Measurements from ENCODE around the gene GALNT13.

Gene GALNT13

DNA sequence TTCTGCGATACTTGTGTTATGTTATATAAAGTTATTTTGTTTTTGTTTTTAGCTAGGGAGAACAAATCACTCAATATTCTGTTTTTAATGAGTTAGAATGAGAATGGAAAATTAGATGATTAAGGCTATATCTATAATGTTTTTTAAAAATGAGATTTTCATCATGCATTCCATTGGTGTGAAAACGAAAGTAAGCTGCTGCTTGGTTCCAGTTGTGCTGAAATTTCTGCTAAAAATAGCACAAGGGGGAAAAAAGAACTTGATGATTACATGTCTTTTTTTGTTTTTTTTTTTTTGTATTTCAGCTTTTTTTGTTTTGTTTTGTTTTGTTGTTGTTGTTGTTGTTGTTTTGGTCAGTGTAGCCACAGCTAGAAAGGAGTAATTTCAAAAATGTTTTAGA is 584.1 kb downstream of the GALNT13 start:
- TF ChIP-seq EZH2phosphoT487 (IDR thresholded peaks at IDR 0.05; ENCODE audit: borderline replicate concordance): no peak
- TF ChIP-seq CTCF (conservative IDR thresholded peaks at IDR 0.05; ENCODE audit: low read length): no peak
- peaks cover 16% of the 10 kb centered on the region for H3K4me1 ChIP-seq (ENCODE audit: insufficient read depth, low read length, poor library complexity, severe bottlenecking)
- H3K27me3 ChIP-seq (ENCODE audit: insufficient read depth, low read length, poor library complexity, severe bottlenecking): no peaks in the 10 kb centered on the region
- peak overlapping the region; percentile 71 for H3K4me2 ChIP-seq (ENCODE audit: low read depth, low read length, poor library complexity, severe bottlenecking)
- no peaks in the 10 kb centered on the region for H3K79me2 ChIP-seq (ENCODE audit: insufficient read depth, low read length)
- peak overlapping the region; percentile 70 for H3K4me3 ChIP-seq (ENCODE audit: low read length, poor library complexity, severe bottlenecking)
- H3K9me3 ChIP-seq (ENCODE audit: insufficient read depth, low read depth, low read length): no peaks in the 10 kb centered on the region
- no peaks in the 10 kb centered on the region for H3F3A ChIP-seq (ENCODE audit: low read depth)
- H3K9ac ChIP-seq (ENCODE audit: low read depth, low read length, poor library complexity, severe bottlenecking): peak overlapping the region; percentile 58
- H3K36me3 ChIP-seq (ENCODE audit: insufficient read depth, low read length): no peaks in the 10 kb centered on the region
- H4K20me1 ChIP-seq (ENCODE audit: insufficient read depth, low read length, poor library complexity, severe bottlenecking): no peaks in the 10 kb centered on the region
- peak overlapping the region; percentile 87 for H2AFZ ChIP-seq (ENCODE audit: low read length)
- H3K9me2 ChIP-seq (replicated peaks; ENCODE audit: low read depth, low read length): no peaks in the 10 kb centered on the region

DNA sequence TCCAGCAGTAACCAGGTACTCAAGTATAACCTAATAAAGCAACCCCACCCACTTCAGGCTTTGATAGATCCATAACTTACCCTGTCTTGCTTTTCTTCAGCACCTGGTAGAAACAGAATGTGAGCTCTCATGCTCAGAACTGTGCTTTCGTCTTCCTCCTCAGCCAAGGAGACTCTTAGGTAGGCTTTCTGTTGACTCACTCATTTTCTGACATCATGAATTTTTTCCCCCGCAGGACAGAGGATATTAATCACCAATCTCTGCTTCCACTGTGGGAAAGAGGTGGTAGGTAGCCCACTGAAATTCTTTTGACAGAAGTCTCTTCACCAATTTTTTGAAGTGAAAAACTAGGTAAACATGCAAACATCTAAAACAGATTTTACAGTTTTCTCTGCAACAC is 585.6 kb downstream of the GALNT13 start:
- Histone ChIP-seq H3K4me3 (ENCODE audit: low read length, poor library complexity, severe bottlenecking) (no peak overlapping the region), H3K4me1 (ENCODE audit: insufficient read depth, low read length, poor library complexity, severe bottlenecking) (peaks cover 16% of the 10 kb centered on the region), H3K79me2 (ENCODE audit: insufficient read depth, low read length) (no peaks in the 10 kb centered on the region), H4K20me1 (ENCODE audit: insufficient read depth, low read length, poor library complexity, severe bottlenecking) (no peaks in the 10 kb centered on the region), H3K9me2 (replicated peaks; ENCODE audit: low read depth, low read length) (no peaks in the 10 kb centered on the region), H3K27me3 (ENCODE audit: insufficient read depth, low read length, poor library complexity, severe bottlenecking) (no peaks in the 10 kb centered on the region), H3K9me3 (ENCODE audit: insufficient read depth, low read depth, low read length) (no peaks in the 10 kb centered on the region), H3K9ac (ENCODE audit: low read depth, low read length, poor library complexity, severe bottlenecking) (no peak overlapping the region), H3K4me2 (ENCODE audit: low read depth, low read length, poor library complexity, severe bottlenecking) (peak overlapping the region; percentile 71), H3K36me3 (ENCODE audit: insufficient read depth, low read length) (no peaks in the 10 kb centered on the region), H3F3A (ENCODE audit: low read depth) (no peaks in the 10 kb centered on the region), H2AFZ (ENCODE audit: low read length) (peak overlapping the region; percentile 73)
- TF ChIP-seq CTCF (conservative IDR thresholded peaks at IDR 0.05; ENCODE audit: low read length) (no peak), EZH2phosphoT487 (IDR thresholded peaks at IDR 0.05; ENCODE audit: borderline replicate concordance) (no peak)

DNA sequence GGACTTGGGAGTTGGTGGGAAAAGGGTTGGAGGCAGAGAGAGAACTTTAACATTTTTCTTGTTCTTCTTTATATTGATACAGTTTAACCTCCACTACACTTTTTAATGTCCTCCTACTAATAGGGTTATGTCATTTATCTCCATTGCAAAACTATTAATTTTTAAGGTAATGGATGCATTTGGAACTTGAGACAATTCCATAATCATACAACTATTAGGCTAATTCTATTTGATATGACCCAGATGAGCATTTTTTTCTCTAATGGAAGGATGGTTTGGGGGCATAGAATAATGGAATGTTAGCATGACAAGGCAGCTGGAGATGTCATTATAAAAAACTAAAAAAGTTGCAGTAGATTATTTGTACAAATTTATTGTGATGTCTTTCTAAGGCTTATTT is 587.6 kb downstream of the GALNT13 start:
- Histone ChIP-seq H3F3A (ENCODE audit: low read depth) (no peaks in the 10 kb centered on the region), H4K20me1 (ENCODE audit: insufficient read depth, low read length, poor library complexity, severe bottlenecking) (no peaks in the 10 kb centered on the region), H3K4me3 (ENCODE audit: low read length, poor library complexity, severe bottlenecking) (no peak overlapping the region), H3K79me2 (ENCODE audit: insufficient read depth, low read length) (no peaks in the 10 kb centered on the region), H3K9me2 (replicated peaks; ENCODE audit: low read depth, low read length) (no peaks in the 10 kb centered on the region), H3K4me2 (ENCODE audit: low read depth, low read length, poor library complexity, severe bottlenecking) (no peak overlapping the region), H3K36me3 (ENCODE audit: insufficient read depth, low read length) (no peaks in the 10 kb centered on the region), H3K9ac (ENCODE audit: low read depth, low read length, poor library complexity, severe bottlenecking) (no peak overlapping the region), H3K9me3 (ENCODE audit: insufficient read depth, low read depth, low read length) (no peaks in the 10 kb centered on the region), H2AFZ (ENCODE audit: low read length) (no peak overlapping the region), H3K4me1 (ENCODE audit: insufficient read depth, low read length, poor library complexity, severe bottlenecking) (peaks cover 13% of the 10 kb centered on the region), H3K27me3 (ENCODE audit: insufficient read depth, low read length, poor library complexity, severe bottlenecking) (no peaks in the 10 kb centered on the region)
- TF ChIP-seq CTCF (conservative IDR thresholded peaks at IDR 0.05; ENCODE audit: low read length): no peak
